NCI-H69 (cell line): ENCODE results near the gene ZNF366.

Source experiments
- DNase-seq: peaks from one replicate; lab custom pipeline; 2025; lab: John Stamatoyannopoulos, UW

ZNF366 gene

GRCh38 chr5:72522607-72523006, 15.4 kb upstream of the ZNF366 start:
- DNase-seq, result no peak

- DNase-seq, result no peak
These were observed 11.9 kb upstream of the ZNF366 start for GRCh38 chr5:72519111-72519510.

- peak; percentile 86 for DNase-seq
These were observed 10.9 kb upstream of the ZNF366 start for GRCh38 chr5:72518001-72518683.

- DNase-seq, result no peak
These were observed 9.7 kb upstream of the ZNF366 start for GRCh38 chr5:72516916-72517315.

- DNase-seq, result no peak
These were observed 8.0 kb upstream of the ZNF366 start for GRCh38 chr5:72515211-72515610.

GRCh38 chr5:72512593-72512860, 5.3 kb upstream of the ZNF366 start:
- DNase-seq, result no peak

GRCh38 chr5:72511774-72512592, 4.8 kb upstream of the ZNF366 start:
- no peak for DNase-seq

GRCh38 chr5:72511366-72511765, 4.2 kb upstream of the ZNF366 start:
- DNase-seq, result no peak

GRCh38 chr5:72510610-72511181, 3.5 kb upstream of the ZNF366 start:
- DNase-seq, result no peak

GRCh38 chr5:72509401-72509800, 2.2 kb upstream of the ZNF366 start:
- no peak for DNase-seq

- no peak for DNase-seq
These were observed 1.3 kb upstream of the ZNF366 start for GRCh38 chr5:72508241-72509170.

GRCh38 chr5:72507907-72508238, 663 bp upstream of the ZNF366 start:
- DNase-seq, result no peak

- DNase-seq, result no peak
These were observed 1.1 kb downstream of the ZNF366 start for GRCh38 chr5:72506158-72506549.

- DNase-seq, result no peak
These were observed 1.6 kb downstream of the ZNF366 start for GRCh38 chr5:72505539-72506157.

- no peak for DNase-seq
These were observed 2.2 kb downstream of the ZNF366 start for GRCh38 chr5:72505016-72505415.

- no peak for DNase-seq
These were observed 3.2 kb downstream of the ZNF366 start for GRCh38 chr5:72503888-72504491.

GRCh38 chr5:72501488-72501887, 5.7 kb downstream of the ZNF366 start:
- DNase-seq, result no peak

GRCh38 chr5:72499730-72500129, 7.5 kb downstream of the ZNF366 start:
- DNase-seq, result no peak

GRCh38 chr5:72499090-72499489, 8.1 kb downstream of the ZNF366 start:
- DNase-seq, result no peak

GRCh38 chr5:72498284-72498683, 8.9 kb downstream of the ZNF366 start:
- DNase-seq, result no peak

- DNase-seq, result no peak
These were observed 9.4 kb downstream of the ZNF366 start for GRCh38 chr5:72497823-72498222.

- no peak for DNase-seq
These were observed 11.8 kb downstream of the ZNF366 start for GRCh38 chr5:72495410-72495809.
